Measurements from ENCODE around the gene FOXD4.
"Not testable (repeated sequence)": the region's sequence is repeated elsewhere in the genome, so short reads cannot be mapped to it uniquely, and the experiment has no call there.

FOXD4 gene

GRCh38 chr9:114267-115117 is 3.7 kb downstream of the FOXD4 start:
- CTCF ChIA-PET; H3K36me3 ChIP-seq (ENCODE audit: control insufficient read depth in 4 of 4, insufficient read depth in 4 of 4, low read length in 3 of 4); POLR2A ChIA-PET; H3K9me3 ChIP-seq (ENCODE audit: control extremely low read depth in 1 of 5, control insufficient read depth in 4 of 5, insufficient read depth in 2 of 5, low read depth in 1 of 5, low read length in 4 of 5); H3K27ac ChIP-seq (ENCODE audit: insufficient read depth in 1 of 2, low read depth in 1 of 2, low read length in 2 of 2, poor library complexity in 1 of 2, severe bottlenecking in 2 of 2): not testable (repeated sequence)
- peaks cover 0 to 49% (median 13%) of the 10 kb centered on the region in 5 experiments for H3K27me3 ChIP-seq (replicated peaks in 2 of 5; ENCODE audit: control insufficient read depth in 4 of 5, insufficient read depth in 5 of 5, low read length in 4 of 5)
- 5% methylated on average over 39 of the region's 73 CpGs for WGBS (ENCODE audit: insufficient coverage)
- DNase-seq, result peak in 2 of 3 donors; percentile 13 to 23
- H3K4me1 ChIP-seq (ENCODE audit: control extremely low read depth in 1 of 4, control insufficient read depth in 4 of 4, insufficient read depth in 4 of 4, low read length in 3 of 4), result peaks cover 0 to 26% (median 20%) of the 10 kb centered on the region in 4 experiments
- H3K4me3 ChIP-seq (ENCODE audit: control insufficient read depth in 1 of 7, extremely low read depth in 1 of 7, insufficient read depth in 4 of 7, low read depth in 2 of 7, low read length in 6 of 7), result peak overlapping the region in 6 of 7 experiments; percentile 37 to 66 (median 55)

- peaks cover 0 to 56% (median 13%) of the 10 kb centered on the region in 5 experiments for H3K27me3 ChIP-seq (replicated peaks in 2 of 5; ENCODE audit: control insufficient read depth in 4 of 5, insufficient read depth in 5 of 5, low read length in 4 of 5)
- not testable (repeated sequence) for H3K9me3 ChIP-seq (ENCODE audit: control extremely low read depth in 1 of 5, control insufficient read depth in 4 of 5, insufficient read depth in 2 of 5, low read depth in 1 of 5, low read length in 4 of 5)
Measured at GRCh38 chr9:113468-114266, 4.5 kb downstream of the FOXD4 start.

GRCh38 chr9:112589-113467 is 5.4 kb downstream of the FOXD4 start:
- CTCF ChIA-PET; H3K9me3 ChIP-seq (ENCODE audit: control extremely low read depth in 1 of 5, control insufficient read depth in 4 of 5, insufficient read depth in 2 of 5, low read depth in 1 of 5, low read length in 4 of 5); POLR2A ChIA-PET; H3K27ac ChIP-seq (ENCODE audit: insufficient read depth in 1 of 2, low read depth in 1 of 2, low read length in 2 of 2, poor library complexity in 1 of 2, severe bottlenecking in 2 of 2); H3K36me3 ChIP-seq (ENCODE audit: control insufficient read depth in 4 of 4, insufficient read depth in 4 of 4, low read length in 3 of 4): not testable (repeated sequence)
- H3K4me1 ChIP-seq (ENCODE audit: control extremely low read depth in 1 of 4, control insufficient read depth in 4 of 4, insufficient read depth in 4 of 4, low read length in 3 of 4), result peaks cover 0 to 23% (median 17%) of the 10 kb centered on the region in 4 experiments
- WGBS (ENCODE audit: insufficient coverage), result 4% methylated on average over 10 of the region's 55 CpGs
- peaks cover 0 to 54% (median 13%) of the 10 kb centered on the region in 5 experiments for H3K27me3 ChIP-seq (replicated peaks in 2 of 5; ENCODE audit: control insufficient read depth in 4 of 5, insufficient read depth in 5 of 5, low read length in 4 of 5)
- H3K4me3 ChIP-seq (ENCODE audit: control insufficient read depth in 1 of 7, extremely low read depth in 1 of 7, insufficient read depth in 4 of 7, low read depth in 2 of 7, low read length in 6 of 7), result peak overlapping the region in 2 of 7 experiments; percentile 37 to 59
- peak in 2 of 3 donors; percentile 36 to 42 for DNase-seq

More at GRCh38 chr9:113468-114266, 4.5 kb downstream of the FOXD4 start:
- POLR2A ChIA-PET; H3K27ac ChIP-seq (ENCODE audit: insufficient read depth in 1 of 2, low read depth in 1 of 2, low read length in 2 of 2, poor library complexity in 1 of 2, severe bottlenecking in 2 of 2); H3K36me3 ChIP-seq (ENCODE audit: control insufficient read depth in 4 of 4, insufficient read depth in 4 of 4, low read length in 3 of 4); CTCF ChIA-PET: not testable (repeated sequence)
- WGBS (ENCODE audit: insufficient coverage), result under 1% methylated on average over 95 of the region's 111 CpGs
- Histone ChIP-seq H3K4me3 (ENCODE audit: control insufficient read depth in 1 of 7, extremely low read depth in 1 of 7, insufficient read depth in 4 of 7, low read depth in 2 of 7, low read length in 6 of 7) (peak overlapping the region in 6 of 7 experiments; percentile 37 to 66 (median 55)), H3K4me1 (ENCODE audit: control extremely low read depth in 1 of 4, control insufficient read depth in 4 of 4, insufficient read depth in 4 of 4, low read length in 3 of 4) (peaks cover 0 to 26% (median 20%) of the 10 kb centered on the region in 4 experiments)
- peak in 2 of 3 donors; percentile 52 to 66 for DNase-seq

GRCh38 chr9:110672-111071 is 7.5 kb downstream of the FOXD4 start:
- H3K4me1 ChIP-seq (ENCODE audit: control extremely low read depth in 1 of 4, control insufficient read depth in 4 of 4, insufficient read depth in 4 of 4, low read length in 3 of 4), result peaks cover 0 to 19% (median 16%) of the 10 kb centered on the region in 4 experiments
- CTCF ChIA-PET; DNase-seq; H3K36me3 ChIP-seq (ENCODE audit: control insufficient read depth in 4 of 4, insufficient read depth in 4 of 4, low read length in 3 of 4); H3K27ac ChIP-seq (ENCODE audit: insufficient read depth in 1 of 2, low read depth in 1 of 2, low read length in 2 of 2, poor library complexity in 1 of 2, severe bottlenecking in 2 of 2); H3K4me3 ChIP-seq (ENCODE audit: control insufficient read depth in 1 of 7, extremely low read depth in 1 of 7, insufficient read depth in 4 of 7, low read depth in 2 of 7, low read length in 6 of 7); H3K9me3 ChIP-seq (ENCODE audit: control extremely low read depth in 1 of 5, control insufficient read depth in 4 of 5, insufficient read depth in 2 of 5, low read depth in 1 of 5, low read length in 4 of 5); POLR2A ChIA-PET: not testable (repeated sequence)
- no CpG with 5 or more reads among the region's 4 CpGs for WGBS (ENCODE audit: insufficient coverage)
- peaks cover 0 to 58% (median 13%) of the 10 kb centered on the region in 5 experiments for H3K27me3 ChIP-seq (replicated peaks in 2 of 5; ENCODE audit: control insufficient read depth in 4 of 5, insufficient read depth in 5 of 5, low read length in 4 of 5)

- H3K36me3 ChIP-seq (ENCODE audit: control insufficient read depth in 4 of 4, insufficient read depth in 4 of 4, low read length in 3 of 4), result not testable (repeated sequence)
Measured at GRCh38 chr9:109540-109939, 8.7 kb downstream of the FOXD4 start.

GRCh38 chr9:108742-109495 is 9.3 kb downstream of the FOXD4 start:
- DNase-seq; CTCF ChIA-PET; H3K27ac ChIP-seq (ENCODE audit: insufficient read depth in 1 of 2, low read depth in 1 of 2, low read length in 2 of 2, poor library complexity in 1 of 2, severe bottlenecking in 2 of 2); H3K36me3 ChIP-seq (ENCODE audit: control insufficient read depth in 4 of 4, insufficient read depth in 4 of 4, low read length in 3 of 4); H3K9me3 ChIP-seq (ENCODE audit: control extremely low read depth in 1 of 5, control insufficient read depth in 4 of 5, insufficient read depth in 2 of 5, low read depth in 1 of 5, low read length in 4 of 5); H3K4me3 ChIP-seq (ENCODE audit: control insufficient read depth in 1 of 7, extremely low read depth in 1 of 7, insufficient read depth in 4 of 7, low read depth in 2 of 7, low read length in 6 of 7); POLR2A ChIA-PET; H3K4me1 ChIP-seq (ENCODE audit: control extremely low read depth in 1 of 4, control insufficient read depth in 4 of 4, insufficient read depth in 4 of 4, low read length in 3 of 4): not testable (repeated sequence)
- 9% methylated on average over 7 of the region's 22 CpGs for WGBS (ENCODE audit: insufficient coverage)
- H3K27me3 ChIP-seq (replicated peaks in 2 of 5; ENCODE audit: control insufficient read depth in 4 of 5, insufficient read depth in 5 of 5, low read length in 4 of 5), result peaks cover 0 to 47% (median 5%) of the 10 kb centered on the region in 5 experiments

More at GRCh38 chr9:109540-109939, 8.7 kb downstream of the FOXD4 start:
- H3K27me3 ChIP-seq (replicated peaks in 2 of 5; ENCODE audit: control insufficient read depth in 4 of 5, insufficient read depth in 5 of 5, low read length in 4 of 5), result peaks cover 0 to 52% (median 9%) of the 10 kb centered on the region in 5 experiments
- DNase-seq; CTCF ChIA-PET; H3K27ac ChIP-seq (ENCODE audit: insufficient read depth in 1 of 2, low read depth in 1 of 2, low read length in 2 of 2, poor library complexity in 1 of 2, severe bottlenecking in 2 of 2); H3K4me3 ChIP-seq (ENCODE audit: control insufficient read depth in 1 of 7, extremely low read depth in 1 of 7, insufficient read depth in 4 of 7, low read depth in 2 of 7, low read length in 6 of 7); H3K9me3 ChIP-seq (ENCODE audit: control extremely low read depth in 1 of 5, control insufficient read depth in 4 of 5, insufficient read depth in 2 of 5, low read depth in 1 of 5, low read length in 4 of 5); POLR2A ChIA-PET: not testable (repeated sequence)
- H3K4me1 ChIP-seq (ENCODE audit: control extremely low read depth in 1 of 4, control insufficient read depth in 4 of 4, insufficient read depth in 4 of 4, low read length in 3 of 4), result peaks cover 0 to 14% (median 13%) of the 10 kb centered on the region in 4 experiments
- no CpG with 5 or more reads among the region's 8 CpGs for WGBS (ENCODE audit: insufficient coverage)
